ENCODE results near the gene BHLHE41.

DNA sequence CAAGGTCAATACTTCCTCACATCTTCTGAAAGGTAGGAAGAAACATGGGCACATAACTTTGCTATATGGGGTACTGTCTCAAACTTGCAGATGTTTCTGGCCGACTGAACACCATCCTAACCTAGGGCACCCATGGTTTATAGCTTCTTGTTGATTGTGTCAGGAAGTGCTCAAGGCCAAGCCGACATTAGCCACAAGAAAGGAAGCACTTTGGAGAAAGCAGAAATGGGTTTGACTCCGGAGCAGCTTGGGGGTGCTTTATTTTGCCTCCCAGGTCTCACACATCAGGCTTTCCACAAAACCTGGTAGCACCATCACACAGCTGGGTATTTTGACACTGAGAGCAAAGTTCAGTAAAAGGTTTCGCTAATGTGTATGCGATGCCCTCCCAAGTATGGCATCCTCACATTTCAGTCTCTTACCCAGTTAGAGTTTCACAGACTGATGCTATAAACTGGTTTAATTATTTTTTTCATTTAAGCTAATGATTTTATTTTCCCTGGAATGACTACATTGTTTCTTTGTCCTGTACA lies 25.2 kb upstream of the BHLHE41 start:
- TF ChIP-seq, protein P1, sequence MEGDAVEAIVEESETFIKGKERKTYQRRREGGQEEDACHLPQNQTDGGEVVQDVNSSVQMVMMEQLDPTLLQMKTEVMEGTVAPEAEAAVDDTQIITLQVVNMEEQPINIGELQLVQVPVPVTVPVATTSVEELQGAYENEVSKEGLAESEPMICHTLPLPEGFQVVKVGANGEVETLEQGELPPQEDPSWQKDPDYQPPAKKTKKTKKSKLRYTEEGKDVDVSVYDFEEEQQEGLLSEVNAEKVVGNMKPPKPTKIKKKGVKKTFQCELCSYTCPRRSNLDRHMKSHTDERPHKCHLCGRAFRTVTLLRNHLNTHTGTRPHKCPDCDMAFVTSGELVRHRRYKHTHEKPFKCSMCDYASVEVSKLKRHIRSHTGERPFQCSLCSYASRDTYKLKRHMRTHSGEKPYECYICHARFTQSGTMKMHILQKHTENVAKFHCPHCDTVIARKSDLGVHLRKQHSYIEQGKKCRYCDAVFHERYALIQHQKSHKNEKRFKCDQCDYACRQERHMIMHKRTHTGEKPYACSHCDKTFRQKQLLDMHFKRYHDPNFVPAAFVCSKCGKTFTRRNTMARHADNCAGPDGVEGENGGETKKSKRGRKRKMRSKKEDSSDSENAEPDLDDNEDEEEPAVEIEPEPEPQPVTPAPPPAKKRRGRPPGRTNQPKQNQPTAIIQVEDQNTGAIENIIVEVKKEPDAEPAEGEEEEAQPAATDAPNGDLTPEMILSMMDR (IDR thresholded peaks at IDR 0.05) = no peak
- TF ChIP-seq POLR2A (IDR thresholded peaks at IDR 0.05) = no peak

Measured in adrenal gland (tissue), 5 donors.